HepG2 (cell line): ENCODE data around the gene ILKAP. TPM values are rescaled to one million over a fixed set of nuclear protein-coding genes. Genes with fewer than 3 reads are reported as not detected.

Source experiments
- ATAC-seq: fragments of 200-7000 bp; cut with Tn5 transposase; 3 replicates; pipeline ENCODE4 v1.9.1; 2020; ENCODE audit warnings: mild to moderate bottlenecking, moderate library complexity
- BruUV-seq: library from RNA; stranded (reverse); fragments of 400-500 nt; replicated peaks from 2 replicates; lab custom pipeline; 2021; lab: Mats Ljungman, UMichigan
- CTCF ChIA-PET: fragments of 300-600 bp; formaldehyde crosslinking; extraction: SDS; loops from one replicate; lab custom pipeline; 2021; ENCODE audit warnings: low total read pairs, inconsistent platforms, low intra/inter-chr PET ratio; lab: Yijun Ruan, JAX
- POLR2A ChIA-PET: fragments of 350-600 bp; sonication (Branson Sonifier 250); formaldehyde crosslinking; loops from one replicate; lab custom pipeline; 2020; ENCODE audit warnings: antibody characterized with exemption, inconsistent platforms; lab: Yijun Ruan, JAX
- DNase-seq: peaks from one replicate; pipeline ENCODE4 v3.0.0-alpha.2; 2015; ENCODE audit warnings: low spot score
- FAIRE-seq: peaks from 3 replicates; lab custom pipeline; 2011; peaks lifted over from hg19 to GRCh38; lab: Jason Lieb, UNC
- H2AFZ ChIP-seq: one replicate; pipeline ENCODE4 v1.6.1; 2011; ENCODE audit warnings: low read length, inconsistent platforms
- H3K27ac ChIP-seq: fragments of 300-600 bp; 3 replicates; pipeline ENCODE4 v1.8.0; 2011; ENCODE audit warnings: mixed run types, mild to moderate bottlenecking, mixed read lengths, low read length, inconsistent platforms; ENCODE audit not compliant: insufficient read depth; ENCODE audit errors: extremely low read length
- H3K27me3 ChIP-seq, 2 experiments: fragments of 200-600 bp in 1 of 2; 2 replicates in 1 of 2; 3 replicates in 1 of 2; pipeline versions ENCODE4 v1.6.0 to v1.8.0; 2011; ENCODE audit warnings: low read length in 2 of 2, mild to moderate bottlenecking in 2 of 2, moderate library complexity in 2 of 2, inconsistent platforms in 1 of 2; ENCODE audit not compliant: insufficient read depth in 2 of 2, control insufficient read depth in 1 of 2
- H3K36me3 ChIP-seq, 2 experiments: fragments of 200-600 bp in 1 of 2; replicated peaks in 1 of 2; 2 replicates in 1 of 2; 3 replicates in 1 of 2; pipeline versions ENCODE4 v1.5.1 to v1.8.0; 2011; ENCODE audit warnings: low read length in 2 of 2, inconsistent platforms in 1 of 2; ENCODE audit not compliant: insufficient read depth in 2 of 2, control insufficient read depth in 1 of 2
- H3K4me1 ChIP-seq: 2 replicates; pipeline ENCODE4 v1.5.1; 2012; ENCODE audit warnings: low read length, inconsistent platforms; ENCODE audit not compliant: insufficient read depth
- H3K4me2 ChIP-seq: 2 replicates; pipeline ENCODE4 v1.6.0; 2011; ENCODE audit warnings: low read depth, low read length, inconsistent platforms
- H3K4me3 ChIP-seq, 3 experiments: fragments of 200-600 bp in 1 of 3; sonication (generic), shearing (Covaris generic) in 1 of 3; replicated peaks in 1 of 3; 2 replicates each; pipeline ENCODE4 v1.5.1; 2011 to 2016; ENCODE audit warnings: low read length in 3 of 3, inconsistent platforms in 2 of 3, low read depth in 2 of 3, mild to moderate bottlenecking in 2 of 3, control low read depth in 1 of 3, mixed read lengths in 1 of 3; ENCODE audit not compliant: insufficient read depth in 1 of 3
- H3K79me2 ChIP-seq: one replicate; pipeline ENCODE4 v1.6.1; 2011; ENCODE audit warnings: low read length, inconsistent platforms; ENCODE audit not compliant: insufficient read depth
- H3K9ac ChIP-seq: 2 replicates; pipeline ENCODE4 v1.6.0; 2011; ENCODE audit warnings: mild to moderate bottlenecking, low read depth, low read length, inconsistent platforms; ENCODE audit not compliant: insufficient read depth
- H3K9me3 ChIP-seq: 2 replicates; pipeline ENCODE4 v1.5.1; 2012; ENCODE audit warnings: mild to moderate bottlenecking, low read length
- H4K20me1 ChIP-seq: 2 replicates; pipeline ENCODE4 v1.6.0; 2011; ENCODE audit warnings: inconsistent platforms, mild to moderate bottlenecking, low read length, moderate library complexity; ENCODE audit not compliant: insufficient read depth
- CTCF ChIP-seq: sonication (generic); formaldehyde crosslinking; IDR thresholded peaks from 2 replicates; pipeline ENCODE4 v1.5.0; 2020; ENCODE audit warnings: mild to moderate bottlenecking, missing genetic modification reagents, moderate library complexity
- DPF2 ChIP-seq: sonication (generic); formaldehyde crosslinking; IDR thresholded peaks from 2 replicates; pipeline ENCODE4 v1.4.0; 2020; ENCODE audit warnings: mild to moderate bottlenecking, low read depth, missing genetic modification reagents, borderline replicate concordance
- HMGXB4 ChIP-seq, 2 experiments: sonication (generic) in 1 of 2; formaldehyde crosslinking in 1 of 2; IDR thresholded peaks; 2 replicates each; pipeline versions ENCODE4 v1.4.0 to v1.6.1; 2018 to 2020; ENCODE audit warnings: missing genetic modification reagents in 2 of 2, borderline replicate concordance in 1 of 2, low read depth in 1 of 2, mild to moderate bottlenecking in 1 of 2, missing biosample characterization in 1 of 2
- MTA3 ChIP-seq: sonication (generic); formaldehyde crosslinking; IDR thresholded peaks from 2 replicates; pipeline ENCODE4 v1.4.0; 2020; ENCODE audit warnings: missing genetic modification reagents
- MTERF4 ChIP-seq: sonication (generic); formaldehyde crosslinking; IDR thresholded peaks from 2 replicates; pipeline ENCODE4 v1.8.0; 2023; ENCODE audit warnings: mild to moderate bottlenecking, missing genetic modification reagents
- NFATC3 ChIP-seq: sonication (generic); formaldehyde crosslinking; IDR thresholded peaks from 2 replicates; pipeline ENCODE4 v1.5.1; 2020; ENCODE audit warnings: mild to moderate bottlenecking, missing genetic modification reagents
- PITX1 ChIP-seq: sonication (generic); formaldehyde crosslinking; IDR thresholded peaks from 2 replicates; pipeline ENCODE4 v1.5.1; 2020; ENCODE audit warnings: mild to moderate bottlenecking, missing genetic modification reagents
- PLSCR1 ChIP-seq: sonication (generic); formaldehyde crosslinking; IDR thresholded peaks from 2 replicates; pipeline ENCODE4 v1.5.0; 2020; ENCODE audit warnings: missing genetic modification reagents, mild to moderate bottlenecking, borderline replicate concordance
- PRDM4 ChIP-seq: sonication (generic); formaldehyde crosslinking; IDR thresholded peaks from 2 replicates; pipeline ENCODE4 v1.9.0; 2021; ENCODE audit warnings: missing genetic modification reagents, borderline replicate concordance
- WIZ ChIP-seq: sonication (generic); formaldehyde crosslinking; IDR thresholded peaks from 2 replicates; pipeline ENCODE4 v1.5.1; 2020; ENCODE audit warnings: mild to moderate bottlenecking, missing genetic modification reagents
- ZNF124 ChIP-seq: sonication (generic); formaldehyde crosslinking; IDR thresholded peaks from 2 replicates; pipeline ENCODE4 v1.4.0; 2020; ENCODE audit warnings: missing genetic modification reagents
- ZNF446 ChIP-seq: sonication (generic); formaldehyde crosslinking; IDR thresholded peaks from 2 replicates; pipeline ENCODE4 v1.5.0; 2020; ENCODE audit warnings: mild to moderate bottlenecking, missing genetic modification reagents
- ZNF503 ChIP-seq: sonication (generic); formaldehyde crosslinking; IDR thresholded peaks from 2 replicates; pipeline ENCODE4 v1.4.0; 2020; ENCODE audit warnings: missing genetic modification reagents
- ZNF570 ChIP-seq: sonication (generic); formaldehyde crosslinking; IDR thresholded peaks from 2 replicates; pipeline ENCODE4 v1.4.0; 2020; ENCODE audit warnings: mild to moderate bottlenecking, missing genetic modification reagents, borderline replicate concordance
- ZZZ3 ChIP-seq: sonication (generic); formaldehyde crosslinking; IDR thresholded peaks from 2 replicates; pipeline ENCODE4 v1.4.0; 2020; ENCODE audit warnings: missing genetic modification reagents, mild to moderate bottlenecking, borderline replicate concordance
- WGBS: methylation state at CpG from one replicate; pipeline ENCODE4 v1.1.6; 2017; ENCODE audit warnings: low lambda C conversion rate; 5-methylcytosine and 5-hydroxymethylcytosine counted together
- in situ Hi-C: cut with HindIII; loops from 2 replicates; pipeline ENCODE4 v1.10.0; 2017; ENCODE audit warnings: low pct_unique_long_range_greater_than_20kb; ENCODE audit not compliant: extremely low pct_ligation_motif_present
- intact Hi-C: fragments of 100-400 bp; cut with micrococcal nuclease; formaldehyde crosslinking; loops from one replicate; pipeline ENCODE4 v1.10.0; 2022; ENCODE audit not compliant: unreplicated experiment
- polyA plus RNA-seq, 8 experiments: library from polyadenylated mRNA; depleted of rRNA in 3 of 8; stranded (reverse) in 7 of 8; unstranded in 1 of 8; fragments of >200 nt; fragmentation: Illumina TruSeq in 4 of 8; extraction: Trizol in 4 of 8; gene quantifications; 2 replicates each; pipeline versions ENCODE4 v1.2.1 to v1.2.3, GENCODE V29; 2011 to 2016; ENCODE audit warnings: low read depth in 4 of 8, missing spikeins in 1 of 8, mixed read lengths in 1 of 8; ENCODE audit not compliant: insufficient read depth in 1 of 8
- total RNA-seq, 5 experiments: library from RNA; depleted of rRNA; stranded (reverse); fragments of >200 nt; fragmentation: Illumina TruSeq; extraction: Trizol; gene quantifications; 2 replicates each; pipeline ENCODE4 v1.2.3, GENCODE V29; 2016; ENCODE audit warnings: low read depth in 1 of 5

ILKAP gene
- total and polyA plus RNA-seq, 2 of the 13 experiments (the other 11 are each of a cell fraction or from before 2014, with no cell fraction given): 29.6 to 33.1 TPM

GRCh38 chr2:238134393-238134785, 69.1 kb downstream of the ILKAP start:
- Histone ChIP-seq H3K9ac (no peak overlapping the region), H3K4me3 (no peak overlapping the region), H3K79me2 (no peaks in the 10 kb centered on the region), H3K4me2 (no peak overlapping the region), H3K27me3 (peaks cover 3 to 25% of the 10 kb centered on the region in 2 experiments; a peak in 3 of 5 replicates), H3K4me1 (peaks cover 33% of the 10 kb centered on the region), H4K20me1 (no peaks in the 10 kb centered on the region), H3K36me3 (no peaks in the 10 kb centered on the region), H3K27ac (no peak overlapping the region), H3K9me3 (no peaks in the 10 kb centered on the region), H2AFZ (no peak overlapping the region)
- POLR2A ChIA-PET: no interaction called here
- ATAC-seq (no peak), FAIRE-seq (no peak), DNase-seq (no peak)
- intact Hi-C loops: no loop called here
- no TSS peak for BruUV-seq
- CTCF ChIA-PET: no interaction called here
- WGBS: 62% methylated on average over 11 of the region's 11 CpGs
- in situ Hi-C loops: no loop called here
- TF ChIP-seq PLSCR1 (CRISPR knock-in tag): no peak
- no peak for TF ChIP-seq PRDM4 (CRISPR knock-in tag)
- no peak for TF ChIP-seq MTERF4 (CRISPR knock-in tag)
- no peak for TF ChIP-seq ZNF503 (CRISPR knock-in tag)
- no peak for TF ChIP-seq WIZ (CRISPR knock-in tag)
- no peak for TF ChIP-seq ZZZ3 (CRISPR knock-in tag)
- no peak for TF ChIP-seq ZNF124 (CRISPR knock-in tag)
- TF ChIP-seq NFATC3 (CRISPR knock-in tag): no peak
- TF ChIP-seq MTA3 (CRISPR knock-in tag): no peak
- TF ChIP-seq DPF2 (CRISPR knock-in tag): no peak
- TF ChIP-seq CTCF: no peak
- TF ChIP-seq ZNF570 (CRISPR knock-in tag): no peak
- no peak for TF ChIP-seq PITX1
- TF ChIP-seq ZNF446 (CRISPR knock-in tag): no peak
- no peak for TF ChIP-seq HMGXB4 (CRISPR knock-in tag; IDR thresholded peaks at IDR 0.05; ENCODE audit: borderline replicate concordance in 1 of 2, low read depth in 1 of 2)
